GM21529 (cell line): ENCODE measurements around the gene LIME1.

Experiments used
- ATAC-seq: cut with Tn5 transposase; IDR thresholded peaks from one replicate; pipeline ENCODE4 v1.9.1; 2021; ENCODE audit not compliant: unreplicated experiment

Gene LIME1

GRCh38 chr20:63735859-63736718 is at the start of gene LIME1:
LIME1 (plus strand) TSS chr20:63736664; CDS start chr20:63737550, 886 bp downstream.
- ATAC-seq: no peak

GRCh38 chr20:63687419-63688178 is 48.9 kb upstream of the LIME1 start:
- no peak for ATAC-seq

- ATAC-seq: no peak
These were observed 48.0 kb upstream of the LIME1 start for GRCh38 chr20:63688228-63689045.

- no peak for ATAC-seq
These were observed 47.1 kb upstream of the LIME1 start for GRCh38 chr20:63689046-63690002.

GRCh38 chr20:63690003-63690897 is 46.2 kb upstream of the LIME1 start:
- ATAC-seq: no peak

GRCh38 chr20:63690898-63691710 is 45.4 kb upstream of the LIME1 start:
- ATAC-seq: no peak

GRCh38 chr20:63691711-63692435 is 44.6 kb upstream of the LIME1 start:
- ATAC-seq: no peak

GRCh38 chr20:63692436-63693082 is 43.9 kb upstream of the LIME1 start:
- ATAC-seq: no peak

GRCh38 chr20:63693083-63693732 is 43.3 kb upstream of the LIME1 start:
- no peak for ATAC-seq

- no peak for ATAC-seq
These were observed 42.5 kb upstream of the LIME1 start for GRCh38 chr20:63693733-63694583.

- no peak for ATAC-seq
These were observed 41.7 kb upstream of the LIME1 start for GRCh38 chr20:63694584-63695423.

- ATAC-seq: no peak
These were observed 40.8 kb upstream of the LIME1 start for GRCh38 chr20:63695424-63696305.

GRCh38 chr20:63696306-63696627 is 40.2 kb upstream of the LIME1 start:
- ATAC-seq: no peak
